Measurements from ENCODE around the gene FBXW11.
"Not testable (repeated sequence)": the region's sequence is repeated elsewhere in the genome, so short reads cannot be mapped to it uniquely, and the experiment has no call there.

GRCh38 chr5:171915700-171916099 is 90.7 kb downstream of the FBXW11 start:
- not testable (repeated sequence) for TF ChIP-seq EZH2 (IDR thresholded peaks at IDR 0.05; ENCODE audit: borderline replicate concordance, low read depth, low read length, poor library complexity, severe bottlenecking); CTCF (conservative IDR thresholded peaks at IDR 0.05; ENCODE audit: low read depth, low read length)
